A549 (cell line): ENCODE measurements around the gene NFE2L3.

Experiments used
- CTCF ChIP-seq: fragments of >200 bp; sonication (Bioruptor Twin); formaldehyde crosslinking; IDR thresholded peaks from 3 replicates; pipeline ENCODE4 v1.5.1; 2016
- MYC ChIP-seq: IDR thresholded peaks from 2 replicates; pipeline ENCODE4 v1.6.1; 2012; ENCODE audit warnings: mild to moderate bottlenecking, inconsistent platforms, low read length, improper control_type of control experiment, borderline replicate concordance
- POLR2A ChIP-seq: IDR thresholded peaks from 2 replicates; pipeline ENCODE4 v1.6.1; 2012; ENCODE audit warnings: mild to moderate bottlenecking, low read length
- RARB ChIP-seq: fragments of 250-450 bp; sonication (Bioruptor Pico); IDR thresholded peaks from 2 replicates; pipeline ENCODE4 v1.8.0; 2021; ENCODE audit warnings: mild to moderate bottlenecking, moderate library complexity
- TF ChIP-seq, protein P1 (sequence below): fragments of 200-600 bp; sonication (generic); IDR thresholded peaks from 2 replicates; pipeline ENCODE4 v1.6.1; 2016; ENCODE audit warnings: antibody characterized with exemption, mild to moderate bottlenecking, moderate library complexity

GRCh38 chr7:26167303-26167934 lies 15.4 kb downstream of the NFE2L3 start:
- TF ChIP-seq CTCF (no peak), POLR2A (no peak), MYC (no peak), RARB (CRISPR knock-in tag) (no peak)
- TF ChIP-seq, protein P1, sequence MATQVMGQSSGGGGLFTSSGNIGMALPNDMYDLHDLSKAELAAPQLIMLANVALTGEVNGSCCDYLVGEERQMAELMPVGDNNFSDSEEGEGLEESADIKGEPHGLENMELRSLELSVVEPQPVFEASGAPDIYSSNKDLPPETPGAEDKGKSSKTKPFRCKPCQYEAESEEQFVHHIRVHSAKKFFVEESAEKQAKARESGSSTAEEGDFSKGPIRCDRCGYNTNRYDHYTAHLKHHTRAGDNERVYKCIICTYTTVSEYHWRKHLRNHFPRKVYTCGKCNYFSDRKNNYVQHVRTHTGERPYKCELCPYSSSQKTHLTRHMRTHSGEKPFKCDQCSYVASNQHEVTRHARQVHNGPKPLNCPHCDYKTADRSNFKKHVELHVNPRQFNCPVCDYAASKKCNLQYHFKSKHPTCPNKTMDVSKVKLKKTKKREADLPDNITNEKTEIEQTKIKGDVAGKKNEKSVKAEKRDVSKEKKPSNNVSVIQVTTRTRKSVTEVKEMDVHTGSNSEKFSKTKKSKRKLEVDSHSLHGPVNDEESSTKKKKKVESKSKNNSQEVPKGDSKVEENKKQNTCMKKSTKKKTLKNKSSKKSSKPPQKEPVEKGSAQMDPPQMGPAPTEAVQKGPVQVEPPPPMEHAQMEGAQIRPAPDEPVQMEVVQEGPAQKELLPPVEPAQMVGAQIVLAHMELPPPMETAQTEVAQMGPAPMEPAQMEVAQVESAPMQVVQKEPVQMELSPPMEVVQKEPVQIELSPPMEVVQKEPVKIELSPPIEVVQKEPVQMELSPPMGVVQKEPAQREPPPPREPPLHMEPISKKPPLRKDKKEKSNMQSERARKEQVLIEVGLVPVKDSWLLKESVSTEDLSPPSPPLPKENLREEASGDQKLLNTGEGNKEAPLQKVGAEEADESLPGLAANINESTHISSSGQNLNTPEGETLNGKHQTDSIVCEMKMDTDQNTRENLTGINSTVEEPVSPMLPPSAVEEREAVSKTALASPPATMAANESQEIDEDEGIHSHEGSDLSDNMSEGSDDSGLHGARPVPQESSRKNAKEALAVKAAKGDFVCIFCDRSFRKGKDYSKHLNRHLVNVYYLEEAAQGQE, result no peak
